Right atrium auricular region (tissue), 2 donors: ENCODE results near the gene GFAP. TPM values are rescaled to one million over a fixed set of nuclear protein-coding genes. Genes with fewer than 3 reads are reported as not detected.
A peak's percentile ranks its signal among the peaks of the same experiment; 100 is the strongest.

ENCODE experiments used
- DNase-seq: peaks from one replicate; pipeline ENCODE4 v3.0.0-alpha.2; 2019; ENCODE audit warnings: low spot score
- H3K27ac ChIP-seq, 2 donors: fragments of 200-600 bp; sonication (generic); 1 replicate in 1 of 2; 2 replicates in 1 of 2; pipeline ENCODE4 v1.5.1; 2016 to 2019
- H3K27me3 ChIP-seq, 2 donors: fragments of 200-600 bp; sonication (generic); one replicate each; pipeline versions ENCODE4 v1.5.1 to v1.6.0; 2017 to 2019
- H3K36me3 ChIP-seq: fragments of 200-600 bp; sonication (generic); one replicate; pipeline ENCODE4 v1.5.1; 2016
- H3K4me1 ChIP-seq, 2 donors: fragments of 200-600 bp; sonication (generic); one replicate each; pipeline versions ENCODE4 v1.5.1 to v1.6.0; 2017 to 2019
- H3K4me3 ChIP-seq, 2 donors: fragments of 200-600 bp; sonication (generic); 1 replicate in 1 of 2; 2 replicates in 1 of 2; pipeline ENCODE4 v1.5.1; 2017 to 2019; ENCODE audit warnings: mild to moderate bottlenecking in 1 of 2, moderate library complexity in 1 of 2
- H3K9me3 ChIP-seq, 2 donors: fragments of 200-600 bp; sonication (generic); one replicate each; pipeline ENCODE4 v1.5.1; 2019
- CTCF ChIP-seq, 2 donors: fragments of 200-600 bp; sonication (generic); IDR thresholded peaks; one replicate each; pipeline ENCODE4 v1.5.1; 2019; ENCODE audit warnings: antibody characterized with exemption in 2 of 2
- total RNA-seq, 2 donors: library from RNA; depleted of rRNA; stranded (reverse); fragments of >200 nt; gene quantifications; one replicate each; pipeline ENCODE4 v1.1.0, GENCODE V29; 2016

GFAP gene
- total RNA-seq, 2 donors from 2014 or later, result 4.6 to 5.3 TPM

- no peak for TF ChIP-seq CTCF (IDR thresholded peaks at IDR 0.05)
- Histone ChIP-seq H3K36me3 (no peaks in the 10 kb centered on the region), H3K27ac (peak overlapping the region; percentile 39 to 69), H3K9me3 (no peaks in the 10 kb centered on the region), H3K4me1 (peaks cover 0 to 39% of the 10 kb centered on the region in 2 donors), H3K4me3 (no peak overlapping the region), H3K27me3 (no peaks in the 10 kb centered on the region)
- DNase-seq, result no peak
Measured at GRCh38 chr17:44915862-44916780, 821 bp upstream of the GFAP start.

- DNase-seq, result no peak
- H3K4me3 ChIP-seq, result no peak overlapping the region
- no peaks in the 10 kb centered on the region for H3K27me3 ChIP-seq
- TF ChIP-seq CTCF (IDR thresholded peaks at IDR 0.05), result no peak
- peaks cover 0 to 32% of the 10 kb centered on the region in 2 donors for H3K4me1 ChIP-seq
- H3K9me3 ChIP-seq, result no peaks in the 10 kb centered on the region
- H3K36me3 ChIP-seq, result no peaks in the 10 kb centered on the region
- H3K27ac ChIP-seq, result no peak overlapping the region
Measured at GRCh38 chr17:44914698-44915271, 515 bp downstream of the GFAP start.

- no peak for DNase-seq
- Histone ChIP-seq H3K27me3 (no peaks in the 10 kb centered on the region), H3K4me1 (peaks cover 0 to 29% of the 10 kb centered on the region in 2 donors), H3K27ac (no peak overlapping the region), H3K4me3 (no peak overlapping the region), H3K9me3 (no peaks in the 10 kb centered on the region), H3K36me3 (no peaks in the 10 kb centered on the region)
- TF ChIP-seq CTCF (IDR thresholded peaks at IDR 0.05), result no peak
Measured at GRCh38 chr17:44914148-44914547, 1.2 kb downstream of the GFAP start.

- Histone ChIP-seq H3K36me3 (no peaks in the 10 kb centered on the region), H3K27me3 (no peaks in the 10 kb centered on the region), H3K4me3 (no peak overlapping the region), H3K27ac (no peak overlapping the region), H3K4me1 (peaks cover 0 to 29% of the 10 kb centered on the region in 2 donors), H3K9me3 (no peaks in the 10 kb centered on the region)
- DNase-seq, result no peak
- no peak for TF ChIP-seq CTCF (IDR thresholded peaks at IDR 0.05)
Measured at GRCh38 chr17:44913676-44914075, 1.6 kb downstream of the GFAP start.

- no peak for DNase-seq
- H3K27ac ChIP-seq, result no peak overlapping the region
- no peak for TF ChIP-seq CTCF (IDR thresholded peaks at IDR 0.05)
- H3K4me3 ChIP-seq, result no peak overlapping the region
- peaks cover 0 to 29% of the 10 kb centered on the region in 2 donors for H3K4me1 ChIP-seq
- no peaks in the 10 kb centered on the region for H3K27me3 ChIP-seq
- no peaks in the 10 kb centered on the region for H3K9me3 ChIP-seq
- H3K36me3 ChIP-seq, result no peaks in the 10 kb centered on the region
Measured at GRCh38 chr17:44912763-44913544, 2.3 kb downstream of the GFAP start.
